GM10248 (cell line): ENCODE measurements around the gene HOXA2.

Source experiments
- CTCF ChIA-PET: fragments of 300-600 bp; sonication (Branson Sonifier 250); formaldehyde crosslinking; extraction: SDS; loops from one replicate; lab custom pipeline; 2021; ENCODE audit warnings: antibody characterized with exemption; lab: Yijun Ruan, JAX
- POLR2A ChIA-PET: fragments of 350-650 bp; sonication (Branson Sonifier 250); formaldehyde crosslinking; extraction: SDS; loops from one replicate; lab custom pipeline; 2020; ENCODE audit warnings: antibody characterized with exemption; lab: Yijun Ruan, JAX
- DNase-seq: peaks from one replicate; pipeline ENCODE4 v3.0.0; 2012; ENCODE audit errors: extremely low spot score
- TF ChIP-seq, protein P1 (sequence below): IDR thresholded peaks from 2 replicates; pipeline ENCODE4 v1.5.1; 2012; ENCODE audit warnings: mild to moderate bottlenecking, low read depth; ENCODE audit errors: extremely low read depth, missing control alignments, control extremely low read depth

HOXA2 gene

DNA sequence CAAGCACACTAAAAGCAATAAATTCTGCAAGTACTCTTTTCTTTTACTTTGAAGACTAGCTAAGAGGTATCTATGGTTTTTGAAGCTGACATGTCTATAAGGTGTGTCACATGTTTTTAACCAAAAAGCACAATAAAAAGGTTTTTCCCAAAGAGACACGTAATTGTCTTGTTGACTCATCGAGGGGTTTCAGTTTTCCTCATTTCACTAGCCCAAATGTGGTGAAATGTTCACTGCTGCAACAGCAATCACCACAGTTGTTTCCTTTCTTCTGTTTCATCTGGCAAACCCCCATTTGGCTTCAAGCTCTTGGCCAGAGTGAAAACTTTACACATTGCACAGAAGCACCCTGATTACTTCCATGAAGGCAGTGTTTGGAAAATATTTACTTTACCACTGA, 31.9 kb upstream of the HOXA2 start:
- ChIA-PET POLR2A (no interaction called here), CTCF (interaction anchor here (1.0 kb wide), 1 partner anchor 9 kb away, joined by 5 read pairs; the partner anchor contains the start of gene HOXA5)
- TF ChIP-seq, protein P1, sequence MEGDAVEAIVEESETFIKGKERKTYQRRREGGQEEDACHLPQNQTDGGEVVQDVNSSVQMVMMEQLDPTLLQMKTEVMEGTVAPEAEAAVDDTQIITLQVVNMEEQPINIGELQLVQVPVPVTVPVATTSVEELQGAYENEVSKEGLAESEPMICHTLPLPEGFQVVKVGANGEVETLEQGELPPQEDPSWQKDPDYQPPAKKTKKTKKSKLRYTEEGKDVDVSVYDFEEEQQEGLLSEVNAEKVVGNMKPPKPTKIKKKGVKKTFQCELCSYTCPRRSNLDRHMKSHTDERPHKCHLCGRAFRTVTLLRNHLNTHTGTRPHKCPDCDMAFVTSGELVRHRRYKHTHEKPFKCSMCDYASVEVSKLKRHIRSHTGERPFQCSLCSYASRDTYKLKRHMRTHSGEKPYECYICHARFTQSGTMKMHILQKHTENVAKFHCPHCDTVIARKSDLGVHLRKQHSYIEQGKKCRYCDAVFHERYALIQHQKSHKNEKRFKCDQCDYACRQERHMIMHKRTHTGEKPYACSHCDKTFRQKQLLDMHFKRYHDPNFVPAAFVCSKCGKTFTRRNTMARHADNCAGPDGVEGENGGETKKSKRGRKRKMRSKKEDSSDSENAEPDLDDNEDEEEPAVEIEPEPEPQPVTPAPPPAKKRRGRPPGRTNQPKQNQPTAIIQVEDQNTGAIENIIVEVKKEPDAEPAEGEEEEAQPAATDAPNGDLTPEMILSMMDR = no peak
- DNase-seq = no peak

- POLR2A ChIA-PET = no interaction called here
- DNase-seq = no peak
- TF ChIP-seq, protein P1 = no peak
- CTCF ChIA-PET = no interaction called here
Observed at GRCh38 chr7:27133409-27134231, 31.1 kb upstream of the HOXA2 start.

DNA sequence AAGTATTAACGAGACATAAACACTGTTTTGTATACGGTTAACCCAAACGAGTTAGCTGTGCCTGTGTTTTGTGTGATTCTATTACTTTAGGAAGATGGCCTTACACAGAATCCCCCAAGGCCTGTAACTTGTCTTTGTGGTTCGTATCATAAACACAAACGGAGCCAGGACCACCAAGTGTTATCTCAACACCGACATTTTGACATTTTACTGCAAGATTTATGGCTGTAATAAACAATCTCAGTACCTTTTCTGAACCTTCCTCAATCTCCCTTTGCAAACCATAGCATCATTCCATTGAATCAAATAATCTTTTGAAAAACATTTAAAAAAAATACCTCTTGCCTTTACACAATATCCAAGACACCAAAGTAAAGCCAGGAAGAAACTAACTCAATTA, 30.5 kb upstream of the HOXA2 start:
- no peak for DNase-seq
- ChIA-PET CTCF (interaction anchor here (1.0 kb wide), 1 partner anchor 28 kb away, joined by 3 read pairs; no protein-coding TSS in a partner anchor), POLR2A (no interaction called here)
- TF ChIP-seq, protein P1 = no peak

GRCh38 chr7:27132214-27132613, 29.7 kb upstream of the HOXA2 start:
- POLR2A ChIA-PET = no interaction called here

GRCh38 chr7:27131390-27131819, 28.9 kb upstream of the HOXA2 start:
- POLR2A ChIA-PET = no interaction called here

More at GRCh38 chr7:27132214-27132613, 29.7 kb upstream of the HOXA2 start:
- no peak for DNase-seq
- TF ChIP-seq, protein P1 = no peak
- CTCF ChIA-PET = interaction anchor here (1.0 kb wide), 1 partner anchor 29 kb away, joined by 3 read pairs; no protein-coding TSS in a partner anchor

More at GRCh38 chr7:27131390-27131819, 28.9 kb upstream of the HOXA2 start:
- TF ChIP-seq, protein P1 = no peak
- no peak for DNase-seq
- CTCF ChIA-PET = interaction anchor here (0.9 to 2.0 kb wide), 6 partner anchors 19 to 46 kb away, joined by 3 to 6 read pairs (median 4); no protein-coding TSS in a partner anchor
